ENCODE data around the gene CTSC. TPM values are rescaled to one million over a fixed set of nuclear protein-coding genes. Genes with fewer than 3 reads are reported as not detected.
A peak's percentile ranks its signal among the peaks of the same experiment; 100 is the strongest.

Gene CTSC
- total and polyA plus RNA-seq, 10 donors = 67.1 to 566 (median 253) TPM

DNA sequence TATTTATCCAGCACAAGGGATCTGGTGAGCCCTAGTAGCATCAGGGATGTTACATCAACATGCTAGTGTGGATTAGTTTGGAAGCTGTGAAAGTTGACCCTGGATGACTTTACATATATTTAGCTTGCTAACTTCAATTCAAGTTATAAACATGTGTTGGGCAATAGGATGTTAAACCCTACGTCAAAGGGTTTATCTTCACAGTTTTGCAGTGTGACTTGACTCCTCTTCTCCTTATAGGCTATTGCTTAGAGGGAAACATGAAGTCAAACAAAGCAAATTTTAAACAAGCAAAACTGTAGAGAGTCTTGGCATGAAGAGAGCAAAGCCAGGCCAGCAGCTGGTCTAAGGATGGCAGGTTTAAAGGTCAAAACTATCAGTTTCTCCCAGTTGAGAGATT lies 11.3 kb upstream of the CTSC start:
- WGBS, 5 donors = 41 to 71% (median 63%) methylated on average over 1 of the region's 1 CpG
- Histone ChIP-seq H3K4me1 (peaks cover 0 to 24% (median 11%) of the 10 kb centered on the region in 6 donors), H3K27ac (peak overlapping the region in 1 of 8 donors; percentile 19), H3K9me3 (no peaks in the 10 kb centered on the region), H3K36me3 (no peaks in the 10 kb centered on the region), H3K4me3 (no peak overlapping the region), H3K27me3 (replicated peaks in 1 of 7) (no peaks in the 10 kb centered on the region)
- intact Hi-C loops (cut with DNase I; ENCODE audit: low total_unique reads) = no loop called here
- DNase-seq = no peak
- TF ChIP-seq POLR2AphosphoS5 (IDR thresholded peaks at IDR 0.05) (no peak), POLR2A (IDR thresholded peaks at IDR 0.05) (no peak)
- TF ChIP-seq, protein P1, sequence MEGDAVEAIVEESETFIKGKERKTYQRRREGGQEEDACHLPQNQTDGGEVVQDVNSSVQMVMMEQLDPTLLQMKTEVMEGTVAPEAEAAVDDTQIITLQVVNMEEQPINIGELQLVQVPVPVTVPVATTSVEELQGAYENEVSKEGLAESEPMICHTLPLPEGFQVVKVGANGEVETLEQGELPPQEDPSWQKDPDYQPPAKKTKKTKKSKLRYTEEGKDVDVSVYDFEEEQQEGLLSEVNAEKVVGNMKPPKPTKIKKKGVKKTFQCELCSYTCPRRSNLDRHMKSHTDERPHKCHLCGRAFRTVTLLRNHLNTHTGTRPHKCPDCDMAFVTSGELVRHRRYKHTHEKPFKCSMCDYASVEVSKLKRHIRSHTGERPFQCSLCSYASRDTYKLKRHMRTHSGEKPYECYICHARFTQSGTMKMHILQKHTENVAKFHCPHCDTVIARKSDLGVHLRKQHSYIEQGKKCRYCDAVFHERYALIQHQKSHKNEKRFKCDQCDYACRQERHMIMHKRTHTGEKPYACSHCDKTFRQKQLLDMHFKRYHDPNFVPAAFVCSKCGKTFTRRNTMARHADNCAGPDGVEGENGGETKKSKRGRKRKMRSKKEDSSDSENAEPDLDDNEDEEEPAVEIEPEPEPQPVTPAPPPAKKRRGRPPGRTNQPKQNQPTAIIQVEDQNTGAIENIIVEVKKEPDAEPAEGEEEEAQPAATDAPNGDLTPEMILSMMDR (IDR thresholded peaks at IDR 0.05 in 8 of 11, conservative IDR thresholded peaks at IDR 0.05 in 3 of 11) = no peak

DNA sequence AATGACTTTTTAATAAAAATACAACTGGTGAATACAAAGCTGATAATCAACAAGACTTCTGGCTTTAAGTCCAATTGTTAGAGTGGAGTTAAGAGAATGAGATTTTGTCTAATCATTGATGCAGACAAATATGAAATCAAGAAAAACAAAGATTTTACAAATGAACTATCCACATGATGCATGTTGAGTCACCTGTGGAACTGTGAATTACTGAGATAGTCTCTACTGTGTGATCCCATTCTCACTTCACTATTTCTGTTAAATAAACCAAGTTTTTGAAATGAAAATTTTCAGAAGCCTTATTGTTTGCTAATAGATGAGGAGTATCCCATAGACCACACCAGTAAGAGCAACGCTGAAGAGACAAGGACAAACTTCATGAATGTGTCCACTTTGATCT lies 8.4 kb upstream of the CTSC start:
- TF ChIP-seq POLR2A (IDR thresholded peaks at IDR 0.05) (no peak), POLR2AphosphoS5 (IDR thresholded peaks at IDR 0.05) (no peak)
- TF ChIP-seq, protein P1 (IDR thresholded peaks at IDR 0.05 in 8 of 11, conservative IDR thresholded peaks at IDR 0.05 in 3 of 11) = no peak
- 85 to 100% (median 97%) methylated on average over 1 of the region's 1 CpG for WGBS, 5 donors

DNA sequence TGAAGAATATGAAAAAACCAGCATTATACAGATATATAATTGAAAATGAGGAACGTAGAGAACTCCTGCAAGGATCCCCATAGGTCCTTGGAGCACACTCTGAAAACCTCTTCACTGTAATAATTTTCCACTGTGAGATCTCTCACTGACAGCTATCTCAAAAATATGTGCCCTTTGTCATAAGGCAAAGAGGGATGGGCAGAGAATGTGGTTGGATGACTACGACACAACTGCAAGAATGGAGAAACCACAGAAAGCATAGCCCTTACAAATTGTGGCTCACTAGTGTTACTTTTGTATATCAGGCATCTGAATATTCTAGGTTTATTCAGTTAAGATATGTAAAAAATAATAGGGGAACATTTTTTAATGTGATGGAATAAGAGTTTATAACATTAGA lies 7.9 kb upstream of the CTSC start:
- TF ChIP-seq, protein P1 (IDR thresholded peaks at IDR 0.05 in 8 of 11, conservative IDR thresholded peaks at IDR 0.05 in 3 of 11) = no peak
- TF ChIP-seq POLR2AphosphoS5 (IDR thresholded peaks at IDR 0.05) (no peak), POLR2A (IDR thresholded peaks at IDR 0.05) (no peak)
- intact Hi-C loops (cut with DNase I; ENCODE audit: low total_unique reads) = no loop called here
- H3K27me3 ChIP-seq (replicated peaks in 1 of 7) = no peaks in the 10 kb centered on the region
- WGBS, 5 donors = 53 to 83% (median 63%) methylated on average over 2 of the region's 2 CpGs
- H3K36me3 ChIP-seq = no peaks in the 10 kb centered on the region
- H3K27ac ChIP-seq = no peak overlapping the region
- H3K4me3 ChIP-seq = no peak overlapping the region
- H3K9me3 ChIP-seq = no peaks in the 10 kb centered on the region
- H3K4me1 ChIP-seq = peaks cover 0 to 27% (median 6%) of the 10 kb centered on the region in 6 donors
- DNase-seq = no peak

More for the DNA sequence above, 8.4 kb upstream of the CTSC start:
- no peak overlapping the region for H3K27ac ChIP-seq
- H3K36me3 ChIP-seq = no peaks in the 10 kb centered on the region
- H3K4me3 ChIP-seq = no peak overlapping the region
- no peaks in the 10 kb centered on the region for H3K9me3 ChIP-seq
- H3K4me1 ChIP-seq = peaks cover 0 to 23% (median 6%) of the 10 kb centered on the region in 6 donors
- H3K27me3 ChIP-seq (replicated peaks in 1 of 7) = no peaks in the 10 kb centered on the region
- no peak for DNase-seq
- intact Hi-C loops (cut with DNase I; ENCODE audit: low total_unique reads) = no loop called here

DNA sequence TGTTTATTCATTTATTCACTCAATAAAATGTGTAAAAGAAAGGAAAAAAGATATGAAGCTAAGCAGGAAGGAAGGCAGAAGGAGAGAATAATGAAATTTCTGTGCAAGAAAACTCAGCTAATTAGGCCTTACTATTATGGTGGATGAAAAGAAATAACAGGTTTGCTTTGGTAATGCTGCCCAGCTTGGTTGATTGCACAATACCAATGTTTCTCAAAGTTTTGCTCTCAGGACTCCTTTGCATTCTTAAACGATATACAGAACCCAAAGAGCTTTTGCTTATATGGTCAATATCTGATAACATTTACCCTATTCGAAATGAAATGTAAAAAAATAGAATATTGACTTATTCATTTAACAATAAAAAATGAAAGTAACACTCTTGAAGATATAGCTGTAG lies 7.3 kb upstream of the CTSC start:
- no peaks in the 10 kb centered on the region for H3K27me3 ChIP-seq (replicated peaks in 1 of 7)
- DNase-seq = no peak
- WGBS, 5 donors = 68 to 84% (median 78%) methylated on average over 2 of the region's 2 CpGs
- TF ChIP-seq POLR2AphosphoS5 (IDR thresholded peaks at IDR 0.05) = no peak
- TF ChIP-seq, protein P1 (IDR thresholded peaks at IDR 0.05 in 8 of 11, conservative IDR thresholded peaks at IDR 0.05 in 3 of 11) = no peak
- TF ChIP-seq POLR2A (IDR thresholded peaks at IDR 0.05) = no peak
- H3K36me3 ChIP-seq = no peaks in the 10 kb centered on the region
- H3K4me1 ChIP-seq = peaks cover 0 to 33% (median 6%) of the 10 kb centered on the region in 6 donors
- H3K9me3 ChIP-seq = no peaks in the 10 kb centered on the region
- H3K27ac ChIP-seq = no peak overlapping the region
- intact Hi-C loops (cut with DNase I; ENCODE audit: low total_unique reads) = no loop called here
- no peak overlapping the region for H3K4me3 ChIP-seq

Data from spleen (tissue), 11 donors.